ENCODE data around the gene WNK2.

WNK2 gene

GRCh38 chr9:93200449-93200742 is 16.5 kb downstream of the WNK2 start:
- TF ChIP-seq CTCF (conservative IDR thresholded peaks at IDR 0.05; ENCODE audit: low read depth, low read length), result no peak
- H3K4me1 ChIP-seq (ENCODE audit: low read depth, poor library complexity, severe bottlenecking), result peaks cover 22% of the 10 kb centered on the region
- H3K9ac ChIP-seq, result no peak overlapping the region
- no peaks in the 10 kb centered on the region for H4K20me1 ChIP-seq (ENCODE audit: insufficient read depth)
- H3K27me3 ChIP-seq (ENCODE audit: insufficient read depth, low read depth), result no peaks in the 10 kb centered on the region
- no peaks in the 10 kb centered on the region for H3K36me3 ChIP-seq (ENCODE audit: insufficient read depth)
- H3K79me2 ChIP-seq (ENCODE audit: insufficient read depth, low read depth), result peaks cover 4% of the 10 kb centered on the region; the same call in 1 of the 2 replicates
- no peak overlapping the region for H3K4me3 ChIP-seq (IDR thresholded peaks at IDR 0.05; ENCODE audit: insufficient read depth, low read depth, low read length)
- H3K4me2 ChIP-seq, result no peak overlapping the region
- H2AFZ ChIP-seq (ENCODE audit: low read depth), result no peak overlapping the region
- H3K27ac ChIP-seq, result no peak overlapping the region

GRCh38 chr9:93200989-93201334 is 17.0 kb downstream of the WNK2 start:
- no peak for TF ChIP-seq CTCF (conservative IDR thresholded peaks at IDR 0.05; ENCODE audit: low read depth, low read length)
- Histone ChIP-seq H3K27me3 (ENCODE audit: insufficient read depth, low read depth) (no peaks in the 10 kb centered on the region), H2AFZ (ENCODE audit: low read depth) (no peak overlapping the region), H3K36me3 (ENCODE audit: insufficient read depth) (no peaks in the 10 kb centered on the region), H3K4me3 (IDR thresholded peaks at IDR 0.05; ENCODE audit: insufficient read depth, low read depth, low read length) (no peak overlapping the region), H3K9ac (no peak overlapping the region), H3K4me1 (ENCODE audit: low read depth, poor library complexity, severe bottlenecking) (peaks cover 22% of the 10 kb centered on the region), H4K20me1 (ENCODE audit: insufficient read depth) (no peaks in the 10 kb centered on the region), H3K79me2 (ENCODE audit: insufficient read depth, low read depth) (peaks cover 4% of the 10 kb centered on the region; the same call in 1 of the 2 replicates), H3K4me2 (no peak overlapping the region), H3K27ac (no peak overlapping the region)

- no peak overlapping the region for H3K4me3 ChIP-seq (IDR thresholded peaks at IDR 0.05; ENCODE audit: insufficient read depth, low read depth, low read length)
- no peak for TF ChIP-seq CTCF (conservative IDR thresholded peaks at IDR 0.05; ENCODE audit: low read depth, low read length)
- no peaks in the 10 kb centered on the region; the same call in 1 of the 2 replicates for H3K79me2 ChIP-seq (ENCODE audit: insufficient read depth, low read depth)
- H3K9ac ChIP-seq, result no peak overlapping the region
- H2AFZ ChIP-seq (ENCODE audit: low read depth), result no peak overlapping the region
- H3K36me3 ChIP-seq (ENCODE audit: insufficient read depth), result no peaks in the 10 kb centered on the region
- no peaks in the 10 kb centered on the region for H4K20me1 ChIP-seq (ENCODE audit: insufficient read depth)
- H3K4me1 ChIP-seq (ENCODE audit: low read depth, poor library complexity, severe bottlenecking), result peaks cover 14% of the 10 kb centered on the region
- H3K4me2 ChIP-seq, result no peak overlapping the region
- H3K27me3 ChIP-seq (ENCODE audit: insufficient read depth, low read depth), result no peaks in the 10 kb centered on the region
- no peak overlapping the region for H3K27ac ChIP-seq
Observed at GRCh38 chr9:93203026-93203717, 19.2 kb downstream of the WNK2 start.

- H3K4me2 ChIP-seq, result no peak overlapping the region
- no peak overlapping the region for H3K9ac ChIP-seq
- no peaks in the 10 kb centered on the region for H4K20me1 ChIP-seq (ENCODE audit: insufficient read depth)
- H3K27ac ChIP-seq, result no peak overlapping the region
- H3K79me2 ChIP-seq (ENCODE audit: insufficient read depth, low read depth), result no peaks in the 10 kb centered on the region; the same call in 1 of the 2 replicates
- H3K4me3 ChIP-seq (IDR thresholded peaks at IDR 0.05; ENCODE audit: insufficient read depth, low read depth, low read length), result no peak overlapping the region
- H3K36me3 ChIP-seq (ENCODE audit: insufficient read depth), result no peaks in the 10 kb centered on the region
- no peak for TF ChIP-seq CTCF (conservative IDR thresholded peaks at IDR 0.05; ENCODE audit: low read depth, low read length)
- H3K4me1 ChIP-seq (ENCODE audit: low read depth, poor library complexity, severe bottlenecking), result peaks cover 10% of the 10 kb centered on the region
- no peaks in the 10 kb centered on the region for H3K27me3 ChIP-seq (ENCODE audit: insufficient read depth, low read depth)
- no peak overlapping the region for H2AFZ ChIP-seq (ENCODE audit: low read depth)
Observed at GRCh38 chr9:93203718-93204469, 20.0 kb downstream of the WNK2 start.

Data from KMS-11 (cell line).